GM18873 (cell line): ENCODE data around the gene UBP1.
"Not testable (repeated sequence)": the region's sequence is repeated elsewhere in the genome, so short reads cannot be mapped to it uniquely, and the experiment has no call there.

Experiments used
- ATAC-seq: cut with Tn5 transposase; IDR thresholded peaks from one replicate; pipeline ENCODE4 v1.9.1; 2021; ENCODE audit warnings: mild to moderate bottlenecking, moderate library complexity, moderate number of reproducible peaks; ENCODE audit not compliant: unreplicated experiment, low FRiP score

The UBP1 gene

GRCh38 chr3:33338936-33339465 is 101.2 kb downstream of the UBP1 start:
- not testable (repeated sequence) for ATAC-seq
